GM23338 (cell line): ENCODE data around the gene UBE2S. TPM values are rescaled to one million over a fixed set of nuclear protein-coding genes. Genes with fewer than 3 reads are reported as not detected.
A peak's percentile ranks its signal among the peaks of the same experiment; 100 is the strongest.

Source experiments
- ATAC-seq: fragments of 200-7000 bp; cut with Tn5 transposase; 3 replicates; pipeline ENCODE4 v1.9.1; 2020
- DNase-seq: peaks from one replicate; pipeline ENCODE4 v3.0.0-alpha.2; 2015; ENCODE audit warnings: low spot score
- H2AFZ ChIP-seq: fragments of 200-600 bp; sonication (generic); 2 replicates; pipeline ENCODE4 v1.8.0; 2016; ENCODE audit warnings: antibody characterized with exemption, mild to moderate bottlenecking, moderate library complexity
- H3F3A ChIP-seq: fragments of 200-600 bp; sonication (generic); replicated peaks from 2 replicates; pipeline ENCODE4 v1.8.0; 2017; ENCODE audit warnings: antibody characterized with exemption, mixed run types, low read depth
- H3K27ac ChIP-seq: fragments of 200-600 bp; sonication (generic); 2 replicates; pipeline ENCODE4 v1.6.1; 2016; ENCODE audit warnings: low read depth
- H3K27me3 ChIP-seq: fragments of 200-600 bp; sonication (generic); 2 replicates; pipeline ENCODE4 v1.8.0; 2016; ENCODE audit warnings: mild to moderate bottlenecking, mixed run types, moderate library complexity; ENCODE audit not compliant: insufficient read depth
- H3K36me3 ChIP-seq: fragments of 200-600 bp; sonication (generic); 2 replicates; pipeline ENCODE4 v1.8.0; 2016; ENCODE audit warnings: mild to moderate bottlenecking; ENCODE audit not compliant: insufficient read depth
- H3K4me1 ChIP-seq: fragments of 200-600 bp; sonication (generic); 2 replicates; pipeline ENCODE4 v1.8.0; 2016; ENCODE audit warnings: mild to moderate bottlenecking, moderate library complexity; ENCODE audit not compliant: insufficient read depth
- H3K4me2 ChIP-seq: fragments of 200-600 bp; sonication (generic); 2 replicates; pipeline ENCODE4 v1.7.1; 2017; ENCODE audit warnings: mixed run types
- H3K4me3 ChIP-seq: fragments of 200-600 bp; sonication (generic); 2 replicates; pipeline ENCODE4 v1.6.1; 2016; ENCODE audit warnings: mixed run types
- H3K79me2 ChIP-seq: fragments of 200-600 bp; sonication (generic); replicated peaks from 2 replicates; pipeline ENCODE4 v1.8.0; 2017; ENCODE audit warnings: mild to moderate bottlenecking; ENCODE audit not compliant: insufficient read depth
- H3K9me2 ChIP-seq: fragments of 200-600 bp; sonication (generic); 2 replicates; pipeline ENCODE4 v1.8.0; 2017; ENCODE audit not compliant: insufficient read depth
- H4K20me1 ChIP-seq: fragments of 200-600 bp; sonication (generic); replicated peaks from 2 replicates; pipeline ENCODE4 v1.8.0; 2017; ENCODE audit warnings: mild to moderate bottlenecking; ENCODE audit not compliant: insufficient read depth
- H3K27ac Mint-ChIP-seq: 2 replicates; pipeline ENCODE4 v1.8.0; 2020; ENCODE audit warnings: inconsistent platforms, mild to moderate bottlenecking, moderate library complexity, mixed read lengths
- H3K27me3 Mint-ChIP-seq: 3 replicates; pipeline ENCODE4 v1.8.0; 2022; ENCODE audit warnings: low read depth, mild to moderate bottlenecking, moderate library complexity, mixed read lengths, inconsistent platforms; ENCODE audit not compliant: insufficient read depth, poor library complexity
- H3K36me3 Mint-ChIP-seq: 3 replicates; pipeline ENCODE4 v1.8.0; 2021; ENCODE audit warnings: low read depth, mild to moderate bottlenecking, inconsistent platforms, moderate library complexity, mixed read lengths
- H3K4me1 Mint-ChIP-seq: 3 replicates; pipeline ENCODE4 v1.8.0; 2020; ENCODE audit warnings: mild to moderate bottlenecking, inconsistent platforms, mixed read lengths
- H3K4me3 Mint-ChIP-seq: 3 replicates; pipeline ENCODE4 v1.8.0; 2021; ENCODE audit warnings: moderate library complexity, mild to moderate bottlenecking, inconsistent platforms, mixed read lengths
- H3K9me3 Mint-ChIP-seq: 3 replicates; pipeline ENCODE4 v1.8.0; 2020; ENCODE audit warnings: moderate library complexity, mild to moderate bottlenecking, inconsistent platforms, mixed read lengths
- CREB1 ChIP-seq: fragments of 250-450 bp; sonication (Bioruptor Pico); IDR thresholded peaks from 2 replicates; pipeline ENCODE4 v1.5.0; 2020; ENCODE audit warnings: low read depth, mild to moderate bottlenecking, moderate library complexity
- ETS1 ChIP-seq: IDR thresholded peaks from 2 replicates; pipeline ENCODE4 v1.6.1; 2016; ENCODE audit warnings: antibody characterized with exemption
- EZH2 ChIP-seq: fragments of 200-600 bp; sonication (generic); IDR thresholded peaks from one replicate; pipeline ENCODE4 v1.8.0; 2017; ENCODE audit warnings: antibody characterized with exemption, mild to moderate bottlenecking, low read depth; ENCODE audit not compliant: unreplicated experiment
- JUNB ChIP-seq: IDR thresholded peaks from one replicate; pipeline ENCODE4 v1.6.1; 2016; ENCODE audit warnings: antibody characterized with exemption; ENCODE audit not compliant: unreplicated experiment
- POLR2AphosphoS5 ChIP-seq: IDR thresholded peaks from 2 replicates; pipeline ENCODE4 v1.6.1; 2016; ENCODE audit warnings: antibody characterized with exemption, low read depth
- REST ChIP-seq: IDR thresholded peaks from one replicate; pipeline ENCODE4 v1.6.1; 2018; ENCODE audit warnings: antibody characterized with exemption; ENCODE audit not compliant: unreplicated experiment
- polyA plus RNA-seq: library from polyadenylated mRNA; unstranded; fragments of >200 nt; fragmentation: Nextera tagmentation; extraction: Ambion mirVana; gene quantifications from 2 replicates; pipeline ENCODE4 v1.2.1, GENCODE V29; 2016
- total RNA-seq: library from RNA; depleted of rRNA; stranded (reverse); fragments of >200 nt; shearing (Covaris generic); gene quantifications from 2 replicates; pipeline ENCODE4 v1.2.3, GENCODE V29; 2014

The UBE2S gene
- total and polyA plus RNA-seq, 2 experiments from 2014 or later: 363 to 533 TPM

GRCh38 chr19:55384131-55384919 lies 23.3 kb downstream of the UBE2S start, which contains the start of gene TMEM238:
TMEM238 (minus strand) TSS chr19:55384292; CDS start chr19:55384259, 33 bp downstream.
- peaks cover 33% of the 10 kb centered on the region for H3K79me2 ChIP-seq
- peaks cover 39% of the 10 kb centered on the region for H4K20me1 ChIP-seq
- peaks cover 43% of the 10 kb centered on the region for H3F3A ChIP-seq
- peaks cover 42% of the 10 kb centered on the region for H3K4me1 ChIP-seq
- peak within 1 kb of the TSS; percentile 99 for H3K4me3 ChIP-seq
- H3K27me3 ChIP-seq: peaks cover 13% of the 10 kb centered on the region
- Mint-ChIP-seq H3K27ac (peak within 1 kb of the TSS; percentile 98), H3K27me3 (peaks cover 48% of the 10 kb centered on the region), H3K4me3 (peak within 1 kb of the TSS; percentile 99), H3K36me3 (peaks cover 41% of the 10 kb centered on the region), H3K9me3 (peaks cover 5% of the 10 kb centered on the region; the same call in 2 of the 3 replicates), H3K4me1 (peaks cover 40% of the 10 kb centered on the region)
- peak; percentile 40 for DNase-seq
- peak within 1 kb of the TSS; percentile 87 for H3K4me2 ChIP-seq
- H2AFZ ChIP-seq: no peak within 1 kb of the TSS
- peaks cover 10% of the 10 kb centered on the region; the same call in 1 of the 2 replicates for H3K36me3 ChIP-seq
- ATAC-seq: peak; percentile 8
- H3K27ac ChIP-seq: peak within 1 kb of the TSS; percentile 1; the same call in 1 of the 2 replicates
- no peaks in the 10 kb centered on the region for H3K9me2 ChIP-seq
- TF ChIP-seq POLR2AphosphoS5 (peak; percentile 14; the same call in 1 of the 2 replicates), JUNB (no peak), CREB1 (CRISPR knock-in tag) (no peak), ETS1 (no peak), REST (no peak), EZH2 (no peak)

GRCh38 chr19:55383279-55384130 lies 24.1 kb downstream of the UBE2S start:
- Mint-ChIP-seq H3K9me3 (peaks cover 5% of the 10 kb centered on the region; the same call in 2 of the 3 replicates), H3K36me3 (peaks cover 32% of the 10 kb centered on the region), H3K27me3 (peaks cover 46% of the 10 kb centered on the region), H3K27ac (peak overlapping the region; percentile 78; the same call in 1 of the 2 replicates), H3K4me1 (peaks cover 39% of the 10 kb centered on the region), H3K4me3 (peak overlapping the region; percentile 83)
- Histone ChIP-seq H2AFZ (no peak overlapping the region), H3K27ac (no peak overlapping the region), H3K27me3 (peaks cover 21% of the 10 kb centered on the region), H4K20me1 (peaks cover 31% of the 10 kb centered on the region), H3K4me1 (peaks cover 38% of the 10 kb centered on the region), H3K79me2 (peaks cover 32% of the 10 kb centered on the region), H3K4me2 (peak overlapping the region; percentile 87), H3K4me3 (peak overlapping the region; percentile 99), H3F3A (peaks cover 35% of the 10 kb centered on the region), H3K36me3 (peaks cover 4% of the 10 kb centered on the region; the same call in 1 of the 2 replicates), H3K9me2 (no peaks in the 10 kb centered on the region)
- DNase-seq: peak; percentile 90
- no peak for TF ChIP-seq REST
- no peak for TF ChIP-seq JUNB
- TF ChIP-seq POLR2AphosphoS5: 0 out of 2 replicates have a peak, but pooled peaks have one; percentile 21
- ATAC-seq: peak; percentile 7
